ENCODE results near the gene EDN3. TPM values are rescaled to one million over a fixed set of nuclear protein-coding genes. Genes with fewer than 3 reads are reported as not detected.

The EDN3 gene
- total RNA-seq, 1 donor = not detected

DNA sequence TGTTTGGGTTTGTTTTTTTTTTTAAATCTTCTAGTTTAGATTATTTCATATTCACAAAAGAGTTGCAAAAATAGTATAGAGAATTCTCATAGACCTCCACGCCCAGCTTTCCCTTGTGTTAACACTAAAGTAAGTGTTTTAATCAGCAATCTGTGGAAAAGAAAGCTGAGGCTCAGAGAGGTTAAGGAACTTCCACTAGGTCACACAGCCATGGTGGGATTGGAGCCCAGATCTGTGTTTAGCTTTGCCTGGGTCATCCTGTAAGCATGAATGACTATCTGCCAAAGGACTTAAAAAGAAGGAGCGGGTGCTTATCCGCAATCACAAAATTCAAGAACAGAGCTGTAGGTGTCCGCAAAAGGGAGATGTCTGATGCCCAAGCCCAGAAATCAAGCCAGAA is 60.5 kb downstream of the EDN3 start:
- no peak for DNase-seq (ENCODE audit: low read depth in 2 of 3, low spot score in 2 of 3)

DNA sequence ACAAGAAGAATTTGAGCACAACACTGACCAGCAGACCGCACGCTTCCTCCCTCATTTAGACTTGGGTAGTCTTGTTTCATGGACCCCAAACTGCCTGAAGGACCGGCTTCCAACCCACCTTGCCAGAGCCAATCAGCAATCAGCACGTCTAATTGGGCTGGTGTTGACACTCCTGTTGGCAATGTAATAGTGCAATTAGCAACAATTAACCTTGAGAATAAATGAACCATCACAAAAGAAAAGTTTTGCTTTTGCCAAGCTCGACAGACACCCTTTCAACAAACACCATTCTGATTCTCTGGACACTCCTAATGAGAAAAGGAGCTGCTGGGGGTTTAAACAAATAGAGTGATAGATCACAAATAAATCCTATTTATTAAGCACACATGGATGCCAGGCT is 61.0 kb downstream of the EDN3 start:
- no peak for DNase-seq (ENCODE audit: low read depth in 2 of 3, low spot score in 2 of 3)

DNA sequence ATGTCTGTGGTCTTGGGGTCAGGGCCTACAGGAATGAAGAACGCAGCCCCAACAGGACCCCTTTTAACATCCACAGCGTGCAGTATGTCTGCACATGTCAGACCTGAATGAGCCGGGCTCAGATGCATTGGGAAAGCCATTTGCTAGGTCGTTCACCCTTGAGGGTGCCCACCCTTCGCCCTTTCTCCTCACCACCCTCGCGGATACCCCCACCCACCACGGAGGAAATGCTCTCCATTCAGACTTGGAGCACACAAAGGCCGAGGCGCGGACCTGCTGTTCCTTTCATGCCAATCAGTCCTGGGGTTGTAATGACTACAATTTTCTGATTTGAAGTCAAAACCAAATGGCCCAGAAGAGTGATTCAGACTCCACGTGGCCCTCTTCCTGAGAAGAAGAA is 62.7 kb downstream of the EDN3 start:
- no peak for DNase-seq (ENCODE audit: low read depth in 2 of 3, low spot score in 2 of 3)

DNA sequence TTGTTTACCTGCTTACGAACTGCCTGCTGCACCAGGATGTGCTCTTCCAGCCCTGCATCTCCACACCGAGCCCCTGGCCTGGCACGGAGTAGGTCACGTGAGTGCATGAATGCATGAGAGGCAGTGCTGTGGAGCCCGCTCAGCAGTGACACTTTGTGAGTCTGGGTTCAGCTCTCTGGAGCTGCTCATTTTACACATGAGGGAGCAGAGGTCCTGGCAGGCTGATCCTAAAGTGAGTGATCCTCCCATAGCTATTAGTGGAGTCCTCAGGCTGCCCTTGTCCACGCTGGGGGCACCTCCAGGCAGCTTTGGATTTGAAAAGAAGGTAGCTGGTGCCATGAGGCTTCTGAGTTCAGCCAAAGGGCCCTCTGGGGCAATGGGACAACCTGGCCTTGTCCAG is 64.2 kb downstream of the EDN3 start:
- DNase-seq (ENCODE audit: low read depth in 2 of 3, low spot score in 2 of 3) = no peak

DNA sequence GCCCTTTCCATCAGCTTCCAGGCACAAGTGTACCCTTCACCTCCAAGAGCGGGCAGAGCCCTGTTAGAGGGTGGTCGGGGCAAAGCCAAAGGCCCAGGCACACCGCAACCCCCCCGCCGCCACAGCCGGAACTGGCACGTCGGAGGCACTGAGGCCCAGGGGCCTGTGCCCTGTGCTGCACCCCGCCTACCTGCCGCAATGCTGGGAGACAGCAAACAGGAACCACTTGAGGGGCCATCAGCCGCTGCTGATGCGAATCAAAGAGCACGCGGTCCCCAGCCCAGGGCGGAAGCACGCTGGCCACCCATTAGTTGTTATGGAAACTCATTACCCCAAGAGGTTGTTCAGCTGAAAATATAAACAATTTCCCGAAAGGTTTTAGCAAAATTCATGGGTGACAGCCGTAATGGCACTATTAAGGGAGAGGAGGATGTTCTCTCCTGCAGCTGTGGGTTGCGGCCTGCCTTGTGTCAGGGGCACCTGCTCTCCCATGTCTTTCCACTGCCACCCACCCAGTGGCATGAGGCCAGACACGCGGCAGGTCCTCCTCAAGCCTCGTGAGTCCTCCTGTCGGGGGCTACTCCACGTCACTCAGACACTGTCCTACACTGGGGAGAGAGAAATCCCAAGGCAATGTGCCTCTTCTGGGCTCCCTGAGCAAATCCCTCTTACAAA is 65.3 kb downstream of the EDN3 start:
- DNase-seq (ENCODE audit: low read depth in 2 of 3, low spot score in 2 of 3) = no peak

DNA sequence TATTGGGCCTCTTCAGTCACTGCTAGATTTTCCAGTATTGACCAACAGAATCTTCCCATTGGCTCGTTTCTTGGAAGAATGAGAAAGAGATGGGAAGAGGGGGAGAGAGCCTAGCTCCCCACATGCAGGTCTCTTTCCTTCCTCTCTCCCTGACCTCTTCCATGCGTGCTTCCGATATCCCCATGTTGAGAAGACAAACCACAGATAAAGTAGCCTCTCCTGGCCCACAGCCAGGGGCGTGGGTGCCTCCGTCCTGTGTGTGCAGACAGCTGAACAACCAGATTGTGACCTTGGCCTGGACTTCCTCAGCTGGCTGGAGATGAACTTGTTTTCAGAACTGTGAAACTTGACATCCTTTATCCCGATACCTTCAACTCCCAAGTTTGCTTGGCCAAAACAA is 71.0 kb downstream of the EDN3 start:
- DNase-seq (ENCODE audit: low read depth in 2 of 3, low spot score in 2 of 3) = no peak

DNA sequence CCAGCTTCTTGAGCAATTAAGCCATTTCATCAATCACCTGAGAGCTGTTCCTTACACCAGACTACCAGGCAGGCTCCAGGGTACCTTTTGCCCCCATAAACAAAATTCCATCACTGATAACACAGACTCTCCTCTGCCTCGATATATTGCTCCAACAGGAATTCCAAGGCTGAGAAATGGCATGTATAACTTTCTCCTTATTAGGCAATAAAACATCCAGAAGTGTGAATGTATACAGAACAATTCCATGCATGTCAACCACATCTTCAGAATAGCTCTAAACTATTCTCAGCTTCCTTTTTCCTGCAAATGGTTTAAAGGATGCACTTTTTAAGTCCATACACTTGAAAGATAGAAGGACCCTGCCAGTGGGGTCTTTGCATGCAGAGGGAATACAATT is 73.8 kb downstream of the EDN3 start:
- no peak for DNase-seq (ENCODE audit: low read depth in 2 of 3, low spot score in 2 of 3)

DNA sequence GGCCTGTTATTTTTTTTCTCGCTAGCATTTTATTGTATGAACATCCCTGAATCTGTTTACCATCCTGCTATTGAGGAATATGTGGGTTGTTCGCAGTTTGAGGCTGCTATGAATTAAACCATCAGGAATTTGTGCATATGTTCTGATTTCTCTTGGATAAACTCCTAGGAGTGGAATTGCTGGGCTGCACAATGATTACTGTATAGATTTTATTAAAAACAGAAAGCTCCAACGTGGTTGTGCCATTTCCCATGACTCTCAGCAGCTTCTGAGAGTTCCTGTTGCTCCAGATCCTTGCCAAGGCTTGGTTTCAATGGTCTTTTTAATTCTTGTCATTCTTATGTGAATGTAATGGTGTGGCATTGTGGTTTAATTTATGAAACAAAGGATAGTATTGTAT is 75.1 kb downstream of the EDN3 start:
- no peak for DNase-seq (ENCODE audit: low read depth in 2 of 3, low spot score in 2 of 3)

Other genes with a start within 250 kb of the EDN3 start
- gene ZNF831, start 136.8 kb upstream of the EDN3 start, total RNA-seq = 0.81 TPM